ENCODE measurements around the gene SCO2.

SCO2 gene

GRCh38 chr22:50551160-50551752 is 25.9 kb upstream of the SCO2 start:
- DNase-seq (ENCODE audit: low spot score) = no peak

- no peak for DNase-seq (ENCODE audit: low spot score)
These were observed 25.0 kb upstream of the SCO2 start for GRCh38 chr22:50550395-50550794.

DNA sequence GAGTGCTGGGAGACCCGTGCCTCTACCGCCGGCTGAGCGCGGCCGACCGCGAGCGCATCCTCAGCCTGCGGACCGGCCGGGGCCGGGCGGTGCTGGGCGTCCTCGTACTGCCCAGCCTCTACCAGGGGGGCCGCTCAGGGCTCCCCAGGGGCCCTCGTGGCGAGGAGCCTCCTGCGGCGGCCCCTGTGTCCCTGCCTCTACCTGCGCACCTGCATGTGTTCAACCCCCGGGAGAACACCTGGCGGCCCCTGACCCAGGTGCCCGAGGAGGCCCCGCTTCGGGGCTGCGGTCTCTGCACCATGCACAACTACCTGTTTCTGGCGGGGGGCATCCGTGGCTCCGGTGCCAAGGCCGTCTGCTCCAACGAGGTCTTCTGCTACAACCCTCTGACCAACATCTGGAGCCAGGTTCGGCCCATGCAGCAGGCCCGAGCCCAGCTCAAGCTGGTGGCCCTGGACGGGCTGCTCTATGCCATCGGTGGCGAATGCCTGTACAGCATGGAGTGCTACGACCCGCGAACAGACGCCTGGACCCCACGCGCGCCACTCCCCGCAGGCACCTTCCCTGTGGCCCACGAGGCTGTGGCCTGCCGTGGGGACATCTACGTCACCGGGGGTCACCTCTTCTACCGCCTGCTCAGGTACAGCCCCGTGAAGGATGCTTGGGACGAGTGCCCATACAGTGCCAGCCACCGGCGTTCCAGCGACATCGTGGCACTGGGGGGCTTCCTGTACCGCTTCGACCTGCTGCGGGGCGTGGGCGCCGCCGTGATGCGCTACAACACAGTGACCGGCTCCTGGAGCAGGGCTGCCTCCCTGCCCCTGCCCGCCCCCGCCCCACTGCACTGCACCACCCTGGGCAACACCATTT is 23.8 kb upstream of the SCO2 start:
- no peak for DNase-seq (ENCODE audit: low spot score)

DNA sequence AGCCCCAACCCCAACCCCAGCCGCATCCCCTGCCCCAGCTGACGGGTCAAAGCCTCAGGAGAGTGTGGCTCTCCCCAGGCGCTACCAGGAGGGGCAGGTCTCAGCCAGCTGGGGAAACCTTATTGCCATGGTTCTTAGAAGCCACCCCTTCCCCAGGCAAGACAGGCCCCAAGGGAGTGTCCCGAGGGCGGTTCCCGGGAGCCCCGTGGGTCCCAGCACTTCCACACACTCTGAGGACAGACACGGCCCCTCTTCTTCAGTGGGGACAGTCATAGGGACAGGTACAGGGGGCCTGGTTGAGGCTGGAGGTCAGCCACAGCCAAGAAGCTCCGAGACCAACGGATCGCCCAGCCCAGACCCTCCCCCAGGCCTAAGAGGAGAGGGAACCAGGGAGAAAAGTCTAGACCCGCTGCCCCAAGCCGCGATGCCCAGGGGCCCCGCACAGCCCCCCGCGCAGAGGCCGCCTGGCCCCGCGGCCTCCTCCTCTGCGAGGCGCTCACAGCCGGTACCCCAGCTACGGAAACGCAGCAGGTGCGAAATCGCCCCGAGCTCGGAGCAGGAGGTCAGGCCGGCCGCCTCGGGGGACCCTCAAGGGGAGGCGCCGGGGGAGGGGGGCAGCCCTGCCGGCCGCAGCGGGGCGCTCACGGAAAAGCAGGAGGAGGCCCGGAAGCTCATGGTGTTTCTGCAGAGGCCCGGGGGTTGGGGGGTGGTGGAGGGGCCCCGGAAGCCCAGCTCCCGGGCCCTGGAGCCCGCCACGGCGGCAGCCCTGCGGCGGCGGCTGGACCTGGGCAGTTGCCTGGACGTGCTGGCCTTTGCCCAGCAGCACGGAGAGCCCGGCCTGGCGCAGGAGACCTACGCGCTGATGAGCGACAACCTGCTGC is 22.9 kb upstream of the SCO2 start:
- DNase-seq (ENCODE audit: low spot score) = peak; percentile 57

- DNase-seq (ENCODE audit: low spot score) = no peak
These were observed 22.0 kb upstream of the SCO2 start for GRCh38 chr22:50547263-50547985.

- no peak for DNase-seq (ENCODE audit: low spot score)
These were observed 21.2 kb upstream of the SCO2 start for GRCh38 chr22:50546326-50547262.

- peak; percentile 41 for DNase-seq (ENCODE audit: low spot score)
These were observed 20.3 kb upstream of the SCO2 start, which contains the start of gene KLHDC7B for GRCh38 chr22:50545522-50546325. Gene KLHDC7B, plus strand, starts transcription at chr22:50545899. Its CDS starts 345 bp downstream, at chr22:50546244.

GRCh38 chr22:50544746-50545253 is 19.4 kb upstream of the SCO2 start:
- no peak for DNase-seq (ENCODE audit: low spot score)

DNA sequence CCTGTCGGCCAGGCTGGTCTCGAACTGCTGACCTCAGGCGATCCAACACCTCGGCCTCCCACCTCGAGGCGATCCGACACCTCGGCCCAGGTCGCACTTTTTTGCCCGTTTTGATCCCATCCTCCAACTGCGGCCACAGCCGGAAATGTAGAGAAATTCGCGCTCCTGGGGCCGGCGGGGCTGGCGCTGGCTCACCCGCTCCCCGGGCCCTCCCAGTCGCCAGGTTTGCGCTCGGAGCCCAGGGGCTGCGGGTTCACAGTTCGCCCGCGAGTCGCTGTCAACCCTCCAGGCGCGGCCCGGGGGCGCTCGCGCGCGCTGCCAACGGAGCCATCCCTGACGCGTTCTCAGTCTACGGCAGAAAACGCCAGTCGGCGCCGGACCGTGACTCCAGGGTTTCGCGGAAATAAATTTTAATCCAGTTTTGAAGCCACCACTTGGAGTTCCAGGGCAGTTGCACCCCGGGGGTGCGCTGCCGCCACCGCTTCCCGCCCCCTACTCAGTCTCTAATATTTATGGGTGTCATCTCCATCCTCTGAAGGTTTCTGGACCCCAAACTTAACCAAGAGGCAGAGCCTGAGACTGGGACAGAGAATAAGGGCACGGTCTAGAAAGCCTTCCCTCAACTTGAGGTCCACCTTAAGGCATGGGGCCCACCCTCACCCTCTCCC is 18.8 kb upstream of the SCO2 start:
- peak; percentile 86 for DNase-seq (ENCODE audit: low spot score)

GRCh38 chr22:50542416-50542927 is 17.1 kb upstream of the SCO2 start:
- no peak for DNase-seq (ENCODE audit: low spot score)

- DNase-seq (ENCODE audit: low spot score) = peak; percentile 52
These were observed 16.2 kb upstream of the SCO2 start for GRCh38 chr22:50541667-50542026.

- DNase-seq (ENCODE audit: low spot score) = no peak
These were observed 15.0 kb upstream of the SCO2 start for GRCh38 chr22:50540381-50540780.

- no peak for DNase-seq (ENCODE audit: low spot score)
These were observed 12.4 kb upstream of the SCO2 start for GRCh38 chr22:50537765-50538164.

DNA sequence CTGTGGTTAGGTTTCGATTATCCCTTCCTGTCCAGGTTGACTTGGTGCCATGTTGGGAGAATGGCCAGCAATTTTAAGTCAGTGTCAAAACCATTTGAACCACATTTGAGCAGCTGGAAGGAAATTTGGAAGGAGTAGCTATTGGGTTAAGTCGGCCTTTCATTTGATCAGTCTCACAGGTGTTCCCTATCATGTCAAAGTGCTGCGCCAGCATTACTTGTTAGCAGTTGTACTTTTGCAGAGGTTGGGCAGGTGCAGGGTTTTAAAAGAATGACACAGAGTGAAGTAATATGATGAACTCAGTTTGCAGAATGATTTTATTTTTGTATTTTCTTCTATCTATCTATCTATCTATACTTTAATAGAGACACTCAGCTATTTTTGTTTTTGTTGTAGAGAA is 10.8 kb upstream of the SCO2 start:
- no peak for DNase-seq (ENCODE audit: low spot score)

DNA sequence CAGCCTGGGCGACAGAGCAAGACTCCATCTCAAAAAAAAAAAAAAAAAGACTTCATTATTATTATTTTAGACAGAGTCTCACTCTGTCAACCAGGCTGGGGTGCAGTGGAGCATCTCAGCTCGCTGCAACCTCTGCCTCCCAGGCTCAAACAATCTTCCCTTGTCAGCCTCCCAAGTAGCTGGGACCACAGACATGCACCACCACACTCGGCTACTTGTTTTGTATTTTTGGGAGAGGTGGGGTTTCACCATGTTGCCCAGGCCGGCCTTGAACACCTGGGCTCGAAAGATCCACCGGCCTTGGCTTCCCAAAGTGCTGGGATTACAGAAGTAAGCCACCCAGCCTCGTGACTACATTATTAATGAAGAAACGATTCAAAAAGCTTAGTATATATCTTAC is 9.7 kb upstream of the SCO2 start:
- no peak for DNase-seq (ENCODE audit: low spot score)

- peak; percentile 38 for DNase-seq (ENCODE audit: low spot score)
These were observed 8.7 kb upstream of the SCO2 start for GRCh38 chr22:50533856-50534711.

- no peak for DNase-seq (ENCODE audit: low spot score)
These were observed 7.7 kb upstream of the SCO2 start for GRCh38 chr22:50532824-50533796.
